Measurements from ENCODE around the gene ADAMTS17.

Gene ADAMTS17

GRCh38 chr15:100167884-100168375, 173.8 kb downstream of the ADAMTS17 start:
- TF ChIP-seq TAF1 (IDR thresholded peaks at IDR 0.05; ENCODE audit: borderline replicate concordance, low read depth, low read length) (no peak), POLR2AphosphoS5 (IDR thresholded peaks at IDR 0.05; ENCODE audit: low read depth, low read length) (no peak), POLR2A (IDR thresholded peaks at IDR 0.05; ENCODE audit: low read depth, low read length) (no peak)
- DNase-seq (ENCODE audit: insufficient read length) (no peak), FAIRE-seq (no peak)

- TF ChIP-seq POLR2AphosphoS5 (IDR thresholded peaks at IDR 0.05; ENCODE audit: low read depth, low read length), result no peak
- no peak for TF ChIP-seq TAF1 (IDR thresholded peaks at IDR 0.05; ENCODE audit: borderline replicate concordance, low read depth, low read length)
- no peak for TF ChIP-seq POLR2A (IDR thresholded peaks at IDR 0.05; ENCODE audit: low read depth, low read length)
- DNase-seq (ENCODE audit: insufficient read length) (no peak), FAIRE-seq (no peak)
Measured at GRCh38 chr15:100166313-100166712, 175.5 kb downstream of the ADAMTS17 start.

GRCh38 chr15:100163961-100164360, 177.8 kb downstream of the ADAMTS17 start:
- no peak for DNase-seq (ENCODE audit: insufficient read length)
- TF ChIP-seq TAF1 (IDR thresholded peaks at IDR 0.05; ENCODE audit: borderline replicate concordance, low read depth, low read length), result no peak
- no peak for TF ChIP-seq POLR2A (IDR thresholded peaks at IDR 0.05; ENCODE audit: low read depth, low read length)
- TF ChIP-seq POLR2AphosphoS5 (IDR thresholded peaks at IDR 0.05; ENCODE audit: low read depth, low read length), result no peak
- FAIRE-seq, result no peak

- no peak for DNase-seq (ENCODE audit: insufficient read length)
- no peak for FAIRE-seq
- TF ChIP-seq POLR2A (IDR thresholded peaks at IDR 0.05; ENCODE audit: low read depth, low read length) (no peak), POLR2AphosphoS5 (IDR thresholded peaks at IDR 0.05; ENCODE audit: low read depth, low read length) (no peak), TAF1 (IDR thresholded peaks at IDR 0.05; ENCODE audit: borderline replicate concordance, low read depth, low read length) (no peak)
Measured at GRCh38 chr15:100160953-100161352, 180.8 kb downstream of the ADAMTS17 start.

DNA sequence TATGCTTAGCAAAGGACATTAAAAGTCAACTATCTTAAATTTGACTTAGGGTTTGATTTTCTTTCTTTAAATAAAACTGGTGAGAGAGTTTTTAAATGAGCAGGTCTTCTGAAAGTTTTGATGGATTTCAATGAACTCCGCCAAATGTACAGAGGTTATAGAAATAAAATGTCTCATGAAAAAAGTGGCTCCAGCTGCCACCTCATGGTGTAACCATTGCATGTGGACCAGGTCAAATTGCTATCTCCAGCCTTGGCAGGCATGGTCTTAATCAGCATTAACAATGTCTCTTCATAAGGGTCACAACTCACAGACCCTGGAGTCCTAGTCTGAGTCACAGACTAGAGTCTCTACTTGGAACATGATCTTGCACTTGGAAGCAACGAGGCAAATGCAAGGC, 182.3 kb downstream of the ADAMTS17 start:
- TF ChIP-seq POLR2A (IDR thresholded peaks at IDR 0.05; ENCODE audit: low read depth, low read length) (no peak), TAF1 (IDR thresholded peaks at IDR 0.05; ENCODE audit: borderline replicate concordance, low read depth, low read length) (no peak), POLR2AphosphoS5 (IDR thresholded peaks at IDR 0.05; ENCODE audit: low read depth, low read length) (no peak)
- FAIRE-seq, result no peak
- DNase-seq (ENCODE audit: insufficient read length), result no peak

DNA sequence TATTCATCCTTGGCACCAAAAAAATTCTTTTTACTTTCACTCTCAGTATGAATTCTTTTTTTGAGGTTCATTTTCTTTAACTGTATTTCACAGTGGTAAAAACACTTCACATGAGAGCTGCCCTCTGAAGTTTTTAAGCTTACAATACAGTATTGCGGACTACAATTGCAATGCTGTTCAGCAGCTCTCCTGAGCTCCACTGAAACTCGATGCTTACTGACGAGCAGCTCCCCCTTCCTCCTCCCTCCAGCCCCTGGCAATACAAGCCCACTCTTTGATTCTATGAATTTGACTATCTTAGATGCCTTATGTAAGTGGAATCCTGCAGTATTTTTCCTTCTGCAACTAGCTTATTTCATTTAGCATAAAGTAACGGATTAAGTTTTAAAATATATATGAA, 183.4 kb downstream of the ADAMTS17 start:
- DNase-seq (ENCODE audit: insufficient read length) (no peak), FAIRE-seq (no peak)
- TF ChIP-seq POLR2AphosphoS5 (IDR thresholded peaks at IDR 0.05; ENCODE audit: low read depth, low read length) (no peak), POLR2A (IDR thresholded peaks at IDR 0.05; ENCODE audit: low read depth, low read length) (no peak), TAF1 (IDR thresholded peaks at IDR 0.05; ENCODE audit: borderline replicate concordance, low read depth, low read length) (no peak)

DNA sequence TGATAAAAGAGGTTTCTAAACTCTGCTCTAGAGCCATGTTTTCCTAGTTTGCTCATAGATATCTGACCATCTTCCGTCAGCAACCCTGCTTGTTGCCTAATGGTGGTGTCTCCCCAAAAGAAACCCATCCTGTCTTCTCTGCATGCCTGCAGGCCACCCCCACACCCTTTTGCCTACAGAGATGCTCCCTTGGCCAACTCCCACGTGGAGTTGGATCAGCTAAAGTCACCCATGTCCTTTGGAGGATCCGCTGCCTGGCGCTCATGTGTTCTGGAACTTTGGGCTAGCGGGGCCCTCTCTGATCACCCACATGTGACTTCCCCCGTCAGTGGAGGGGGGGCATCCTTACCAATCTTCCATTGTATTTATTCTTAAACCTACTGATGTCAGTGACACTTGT, 185.6 kb downstream of the ADAMTS17 start:
- DNase-seq (ENCODE audit: insufficient read length) (no peak), FAIRE-seq (no peak)
- TF ChIP-seq POLR2A (IDR thresholded peaks at IDR 0.05; ENCODE audit: low read depth, low read length), result no peak
- no peak for TF ChIP-seq POLR2AphosphoS5 (IDR thresholded peaks at IDR 0.05; ENCODE audit: low read depth, low read length)
- TF ChIP-seq TAF1 (IDR thresholded peaks at IDR 0.05; ENCODE audit: borderline replicate concordance, low read depth, low read length), result no peak

GRCh38 chr15:100154338-100154737, 187.4 kb downstream of the ADAMTS17 start:
- DNase-seq (ENCODE audit: insufficient read length), result no peak
- FAIRE-seq, result no peak
- TF ChIP-seq POLR2AphosphoS5 (IDR thresholded peaks at IDR 0.05; ENCODE audit: low read depth, low read length), result no peak
- TF ChIP-seq POLR2A (IDR thresholded peaks at IDR 0.05; ENCODE audit: low read depth, low read length), result no peak
- TF ChIP-seq TAF1 (IDR thresholded peaks at IDR 0.05; ENCODE audit: borderline replicate concordance, low read depth, low read length), result no peak

GRCh38 chr15:100152463-100152862, 189.3 kb downstream of the ADAMTS17 start:
- DNase-seq (ENCODE audit: insufficient read length), result no peak
- no peak for FAIRE-seq
- no peak for TF ChIP-seq POLR2A (IDR thresholded peaks at IDR 0.05; ENCODE audit: low read depth, low read length)
- TF ChIP-seq POLR2AphosphoS5 (IDR thresholded peaks at IDR 0.05; ENCODE audit: low read depth, low read length), result no peak
- TF ChIP-seq TAF1 (IDR thresholded peaks at IDR 0.05; ENCODE audit: borderline replicate concordance, low read depth, low read length), result no peak

DNA sequence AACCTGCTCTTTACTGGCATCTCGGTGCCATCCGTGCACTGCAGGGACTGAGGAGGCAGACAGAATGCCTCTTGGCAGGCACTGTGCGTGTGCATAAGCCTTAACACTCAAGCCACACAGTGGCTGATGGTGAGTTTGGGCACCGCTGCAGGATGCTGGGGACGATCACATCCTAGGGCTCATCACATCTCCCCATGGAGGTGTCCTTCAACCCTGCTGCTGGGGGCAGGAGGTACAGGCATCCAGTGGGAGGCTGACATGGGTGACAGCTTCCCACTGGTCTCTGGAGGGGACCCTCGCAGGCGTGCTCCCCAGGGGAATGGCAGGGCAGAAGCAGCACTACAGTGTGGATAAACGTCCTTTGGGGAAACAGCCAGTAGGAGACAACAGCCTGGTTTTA, 190.9 kb downstream of the ADAMTS17 start:
- TF ChIP-seq TAF1 (IDR thresholded peaks at IDR 0.05; ENCODE audit: borderline replicate concordance, low read depth, low read length), result no peak
- TF ChIP-seq POLR2AphosphoS5 (IDR thresholded peaks at IDR 0.05; ENCODE audit: low read depth, low read length), result no peak
- no peak for TF ChIP-seq POLR2A (IDR thresholded peaks at IDR 0.05; ENCODE audit: low read depth, low read length)
- FAIRE-seq (no peak), DNase-seq (ENCODE audit: insufficient read length) (no peak)

DNA sequence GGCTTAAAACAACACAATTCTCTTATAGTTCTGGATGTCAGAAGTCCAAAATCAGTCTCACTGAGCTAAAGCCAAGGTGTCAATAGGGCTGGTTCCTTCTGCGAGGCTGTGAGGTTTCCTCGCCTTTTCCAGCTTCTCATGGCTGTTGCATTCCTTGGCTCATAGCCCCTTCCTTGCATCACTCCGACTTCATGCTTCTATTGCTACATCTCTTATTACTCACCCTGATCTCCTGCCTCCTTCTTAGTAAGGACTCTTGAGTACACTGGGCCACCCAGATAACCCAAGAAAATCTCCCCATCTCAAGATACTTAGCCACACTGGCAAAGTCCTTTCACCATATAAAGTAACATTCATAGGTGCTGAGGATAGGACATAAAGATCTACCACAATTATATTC, 193.9 kb downstream of the ADAMTS17 start:
- DNase-seq (ENCODE audit: insufficient read length) (no peak), FAIRE-seq (no peak)
- TF ChIP-seq TAF1 (IDR thresholded peaks at IDR 0.05; ENCODE audit: borderline replicate concordance, low read depth, low read length) (no peak), POLR2AphosphoS5 (IDR thresholded peaks at IDR 0.05; ENCODE audit: low read depth, low read length) (no peak), POLR2A (IDR thresholded peaks at IDR 0.05; ENCODE audit: low read depth, low read length) (no peak)

DNA sequence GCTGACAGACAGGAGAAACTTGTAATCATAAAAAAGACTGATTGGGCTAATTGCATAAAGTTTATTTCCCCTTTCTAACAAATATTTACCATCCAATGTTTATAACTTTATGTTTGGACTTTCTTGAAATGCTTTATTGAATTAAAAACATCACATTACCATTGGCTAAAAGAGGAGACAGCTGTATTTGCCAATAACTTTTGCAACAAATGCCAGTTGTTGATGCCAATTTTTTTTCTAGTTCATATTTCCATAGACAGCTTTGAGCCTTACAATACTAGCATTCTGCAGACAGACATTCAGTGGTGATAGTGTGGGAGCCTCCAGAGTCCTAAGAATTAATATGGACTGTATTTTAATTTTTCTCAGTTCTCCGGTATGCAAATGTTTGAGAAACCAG, 198.4 kb downstream of the ADAMTS17 start:
- DNase-seq (ENCODE audit: insufficient read length) (no peak), FAIRE-seq (no peak)
- TF ChIP-seq POLR2AphosphoS5 (IDR thresholded peaks at IDR 0.05; ENCODE audit: low read depth, low read length) (no peak), TAF1 (IDR thresholded peaks at IDR 0.05; ENCODE audit: borderline replicate concordance, low read depth, low read length) (no peak), POLR2A (IDR thresholded peaks at IDR 0.05; ENCODE audit: low read depth, low read length) (no peak)
